ENCODE results near the gene TSTD2.
A peak's percentile ranks its signal among the peaks of the same experiment; 100 is the strongest.

The TSTD2 gene

DNA sequence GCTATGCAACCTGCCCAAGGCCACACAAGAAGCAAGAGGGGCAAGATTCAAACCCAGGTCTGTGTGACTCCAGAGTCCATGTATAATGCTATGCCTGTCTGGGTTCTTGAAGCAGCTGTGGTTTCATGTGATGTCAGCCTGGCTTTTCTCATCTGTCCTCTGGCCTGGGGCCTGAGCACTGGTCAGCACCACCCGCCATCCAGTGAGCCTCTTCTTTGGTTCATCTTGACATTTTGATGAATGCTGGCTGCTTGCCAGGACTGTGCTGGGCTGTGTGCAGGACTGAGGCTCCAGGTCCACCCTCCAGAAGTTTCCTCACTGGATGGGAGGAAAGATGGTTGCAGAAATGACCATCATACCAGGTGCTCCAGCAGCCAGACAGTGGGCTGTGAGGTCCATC lies 61.5 kb downstream of the TSTD2 start:
- H3K36me3 ChIP-seq: peaks cover 77 to 96% (median 86%) of the 10 kb centered on the region in 3 donors
- peaks cover 0 to 35% (median 0%) of the 10 kb centered on the region in 4 donors for H3K4me1 ChIP-seq
- TF ChIP-seq, protein P1, sequence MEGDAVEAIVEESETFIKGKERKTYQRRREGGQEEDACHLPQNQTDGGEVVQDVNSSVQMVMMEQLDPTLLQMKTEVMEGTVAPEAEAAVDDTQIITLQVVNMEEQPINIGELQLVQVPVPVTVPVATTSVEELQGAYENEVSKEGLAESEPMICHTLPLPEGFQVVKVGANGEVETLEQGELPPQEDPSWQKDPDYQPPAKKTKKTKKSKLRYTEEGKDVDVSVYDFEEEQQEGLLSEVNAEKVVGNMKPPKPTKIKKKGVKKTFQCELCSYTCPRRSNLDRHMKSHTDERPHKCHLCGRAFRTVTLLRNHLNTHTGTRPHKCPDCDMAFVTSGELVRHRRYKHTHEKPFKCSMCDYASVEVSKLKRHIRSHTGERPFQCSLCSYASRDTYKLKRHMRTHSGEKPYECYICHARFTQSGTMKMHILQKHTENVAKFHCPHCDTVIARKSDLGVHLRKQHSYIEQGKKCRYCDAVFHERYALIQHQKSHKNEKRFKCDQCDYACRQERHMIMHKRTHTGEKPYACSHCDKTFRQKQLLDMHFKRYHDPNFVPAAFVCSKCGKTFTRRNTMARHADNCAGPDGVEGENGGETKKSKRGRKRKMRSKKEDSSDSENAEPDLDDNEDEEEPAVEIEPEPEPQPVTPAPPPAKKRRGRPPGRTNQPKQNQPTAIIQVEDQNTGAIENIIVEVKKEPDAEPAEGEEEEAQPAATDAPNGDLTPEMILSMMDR (IDR thresholded peaks at IDR 0.05): no peak
- H3K27ac ChIP-seq: peak overlapping the region; percentile 45 to 51
- no peaks in the 10 kb centered on the region for H3K27me3 ChIP-seq
- DNase-seq: peak in 1 of 2 donors; percentile 48
- intact Hi-C loops (cut with DNase I; ENCODE audit: low total_unique reads): no loop called here
- H3K9me3 ChIP-seq: no peaks in the 10 kb centered on the region
- H3K4me3 ChIP-seq: no peak overlapping the region

DNA sequence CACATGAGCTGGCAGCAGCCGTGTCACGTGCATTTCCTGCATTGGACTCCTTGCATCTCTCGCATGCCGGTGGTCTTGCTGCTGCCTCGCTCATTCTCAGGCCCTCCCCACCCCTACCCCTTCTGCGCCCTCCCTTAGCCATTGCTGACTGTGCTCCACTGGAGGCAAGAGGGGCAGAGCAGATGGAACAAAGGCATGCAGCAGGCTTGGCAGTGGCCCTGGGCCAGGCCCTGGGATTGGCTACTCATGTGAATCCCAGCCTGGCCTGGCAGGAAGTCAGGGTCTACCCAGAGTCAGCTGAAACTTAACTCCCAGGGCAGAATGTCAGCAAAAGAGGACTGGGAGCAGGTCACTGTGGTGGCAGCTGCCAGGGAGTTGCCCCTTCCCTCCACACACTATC lies 62.3 kb downstream of the TSTD2 start:
- H3K27me3 ChIP-seq: no peaks in the 10 kb centered on the region
- peak overlapping the region in 1 of 2 donors; percentile 51 for H3K27ac ChIP-seq
- TF ChIP-seq, protein P1 (IDR thresholded peaks at IDR 0.05): no peak
- intact Hi-C loops (cut with DNase I; ENCODE audit: low total_unique reads): no loop called here
- peaks cover 74 to 99% (median 88%) of the 10 kb centered on the region in 3 donors for H3K36me3 ChIP-seq
- H3K9me3 ChIP-seq: no peaks in the 10 kb centered on the region
- no peak for DNase-seq
- peaks cover 0 to 35% (median 0%) of the 10 kb centered on the region in 4 donors for H3K4me1 ChIP-seq
- H3K4me3 ChIP-seq: no peak overlapping the region

DNA sequence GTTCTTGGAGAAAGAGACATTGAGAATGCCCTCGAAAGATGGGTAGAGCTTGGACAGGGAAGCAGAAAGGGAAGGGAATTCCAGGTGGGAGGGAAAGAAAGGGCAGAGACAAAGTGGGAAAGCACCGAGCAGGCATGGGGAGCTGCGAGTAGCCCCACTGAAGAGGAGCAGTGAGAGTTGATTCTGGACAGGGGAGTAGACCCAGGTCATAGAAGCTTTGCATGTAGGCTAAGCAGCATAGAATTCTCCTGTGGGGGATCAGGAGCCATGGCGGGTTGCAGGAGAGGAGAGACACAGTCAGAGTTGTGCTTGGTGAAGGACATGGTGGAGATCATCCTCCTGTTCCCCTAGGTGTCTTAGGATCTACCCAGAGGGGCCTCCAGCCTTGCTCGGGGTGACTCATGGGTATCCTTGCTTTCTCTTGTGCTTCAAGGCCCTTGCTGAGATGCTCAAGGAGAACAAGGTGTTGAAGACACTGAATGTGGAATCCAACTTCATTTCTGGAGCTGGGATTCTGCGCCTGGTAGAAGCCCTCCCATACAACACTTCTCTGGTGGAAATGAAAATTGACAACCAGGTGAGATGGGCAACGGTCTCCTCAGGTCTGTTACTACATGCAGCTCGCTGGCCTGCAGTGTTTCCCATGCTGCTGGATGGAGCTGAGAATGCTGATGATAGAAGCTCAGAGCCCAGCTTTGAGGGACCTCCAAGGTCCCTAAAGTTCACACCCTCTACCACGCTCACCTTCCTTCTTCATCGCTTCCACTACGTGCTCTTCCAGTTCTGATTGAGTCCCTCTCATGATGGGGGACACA lies 64.5 kb downstream of the TSTD2 start:
- Histone ChIP-seq H3K27ac (no peak overlapping the region), H3K27me3 (no peaks in the 10 kb centered on the region), H3K9me3 (no peaks in the 10 kb centered on the region), H3K36me3 (peaks cover 69 to 97% (median 71%) of the 10 kb centered on the region in 3 donors), H3K4me1 (peaks cover 2 to 55% (median 13%) of the 10 kb centered on the region in 4 donors), H3K4me3 (no peak overlapping the region)
- intact Hi-C loops (cut with DNase I; ENCODE audit: low total_unique reads): no loop called here
- TF ChIP-seq, protein P1 (IDR thresholded peaks at IDR 0.05): no peak
- peak in 1 of 2 donors; percentile 13 for DNase-seq

DNA sequence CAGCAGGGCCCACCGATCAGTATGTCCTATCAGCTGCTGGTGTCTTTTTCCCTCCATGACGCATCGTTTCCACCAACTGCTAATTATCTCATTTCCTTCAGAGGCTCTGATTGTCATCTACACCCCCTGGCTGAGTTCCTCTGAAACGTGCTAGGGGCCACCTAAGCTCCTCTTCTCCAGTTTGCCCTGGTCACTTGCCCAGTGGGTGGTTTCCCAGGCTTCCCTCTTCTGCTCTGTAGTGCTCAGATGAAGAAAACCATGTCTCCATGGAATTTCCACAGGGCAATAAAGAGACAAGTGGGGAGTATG lies 65.3 kb downstream of the TSTD2 start:
- Histone ChIP-seq H3K9me3 (no peaks in the 10 kb centered on the region), H3K27ac (peak overlapping the region in 1 of 2 donors; percentile 13), H3K36me3 (peaks cover 60 to 89% (median 67%) of the 10 kb centered on the region in 3 donors), H3K27me3 (no peaks in the 10 kb centered on the region), H3K4me1 (peaks cover 6 to 60% (median 21%) of the 10 kb centered on the region in 4 donors), H3K4me3 (no peak overlapping the region)
- TF ChIP-seq, protein P1 (IDR thresholded peaks at IDR 0.05): no peak
- peak in 1 of 2 donors; percentile 9 for DNase-seq
- intact Hi-C loops (cut with DNase I; ENCODE audit: low total_unique reads): no loop called here

DNA sequence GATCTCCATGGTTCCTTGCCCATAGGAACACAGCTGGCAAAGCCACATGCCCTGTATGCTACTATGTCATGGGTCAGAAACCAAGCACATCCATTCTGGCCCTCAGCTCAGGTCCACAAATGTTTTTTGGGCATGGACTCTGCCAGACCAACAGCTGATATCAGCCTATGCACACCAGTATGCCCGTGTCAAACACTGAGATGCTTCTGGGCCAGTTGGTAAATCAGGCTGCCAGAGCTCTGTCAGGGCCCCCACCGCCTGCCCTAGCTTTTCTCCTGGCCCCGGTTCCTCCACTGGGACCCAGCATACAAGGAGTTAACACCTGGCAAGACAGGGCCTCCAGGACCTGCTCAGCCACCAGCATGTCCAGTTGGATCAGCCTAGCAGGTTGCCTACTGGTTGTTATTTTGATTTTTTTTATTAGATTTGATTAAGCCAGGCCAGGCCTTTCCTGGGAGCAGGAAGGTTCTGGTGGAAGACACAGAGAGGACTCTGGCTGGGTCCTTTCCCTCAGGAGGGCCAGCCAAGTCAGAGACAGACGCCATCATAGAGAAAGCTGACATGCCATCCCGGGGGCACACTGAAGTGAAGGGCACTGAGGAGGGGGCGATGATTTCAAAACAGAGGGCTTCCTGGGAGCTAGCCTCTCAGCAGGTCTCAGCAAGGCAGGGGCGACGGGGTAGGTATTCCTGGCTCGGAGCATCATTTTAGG lies 65.8 kb downstream of the TSTD2 start:
- Histone ChIP-seq H3K4me3 (no peak overlapping the region), H3K27ac (peak overlapping the region in 1 of 2 donors; percentile 13), H3K27me3 (no peaks in the 10 kb centered on the region), H3K4me1 (peaks cover 6 to 60% (median 26%) of the 10 kb centered on the region in 4 donors), H3K9me3 (no peaks in the 10 kb centered on the region), H3K36me3 (peaks cover 59 to 84% (median 66%) of the 10 kb centered on the region in 3 donors)
- TF ChIP-seq, protein P1 (IDR thresholded peaks at IDR 0.05): no peak
- intact Hi-C loops (cut with DNase I; ENCODE audit: low total_unique reads): no loop called here
- peak; percentile 17 to 54 for DNase-seq

Data from tibial artery (tissue), 4 donors.